GM21423 (cell line): ENCODE results near the gene PRR3.

Experiments used
- ATAC-seq: cut with Tn5 transposase; IDR thresholded peaks from one replicate; pipeline ENCODE4 v1.9.1; 2021; ENCODE audit warnings: mild to moderate bottlenecking, moderate library complexity; ENCODE audit not compliant: unreplicated experiment

The PRR3 gene

GRCh38 chr6:30611150-30611855 is 54.2 kb downstream of the PRR3 start:
- ATAC-seq, result no peak

- no peak for ATAC-seq
Measured at GRCh38 chr6:30611856-30612194, 54.7 kb downstream of the PRR3 start.

GRCh38 chr6:30612213-30612612 is 55.1 kb downstream of the PRR3 start:
- ATAC-seq, result no peak

GRCh38 chr6:30612687-30613248 is 55.7 kb downstream of the PRR3 start:
- ATAC-seq, result no peak
